Natural killer cell (primary cell): ENCODE data around the gene CADM2. TPM values are rescaled to one million over a fixed set of nuclear protein-coding genes. Genes with fewer than 3 reads are reported as not detected.

Experiments
- ATAC-seq, 3 donors: fragments of 150-1000 bp in 2 of 3; fragments of 200-7000 bp in 1 of 3; cut with Tn5 transposase; 1 replicate in 1 of 3; 2 replicates in 2 of 3; pipeline ENCODE4 v1.10.0; 2021; ENCODE audit warnings: mild to moderate bottlenecking in 2 of 3, moderate library complexity in 2 of 3
- DNase-seq, 2 donors: peaks; one replicate each; pipeline versions ENCODE4 v3.0.0 to v3.0.0-alpha.2; 2013 to 2021; ENCODE audit warnings: mixed read lengths in 1 of 2
- H3K27ac ChIP-seq: one replicate; pipeline ENCODE4 v1.5.1; 2013; ENCODE audit warnings: mild to moderate bottlenecking, low read length
- H3K27me3 ChIP-seq: one replicate; pipeline ENCODE4 v1.6.1; 2013; ENCODE audit warnings: low read length; ENCODE audit not compliant: control insufficient read depth, insufficient read depth
- H3K36me3 ChIP-seq: one replicate; pipeline ENCODE4 v1.6.1; 2013; ENCODE audit warnings: low read length; ENCODE audit not compliant: control insufficient read depth, insufficient read depth
- H3K4me1 ChIP-seq: one replicate; pipeline ENCODE4 v1.6.1; 2013; ENCODE audit warnings: low read length; ENCODE audit not compliant: control insufficient read depth, insufficient read depth
- H3K4me3 ChIP-seq: one replicate; pipeline ENCODE4 v1.5.1; 2013; ENCODE audit warnings: low read length
- H3K9me3 ChIP-seq: one replicate; pipeline ENCODE4 v1.6.1; 2013; ENCODE audit warnings: low read length; ENCODE audit not compliant: control insufficient read depth, insufficient read depth
- H3K27ac Mint-ChIP-seq, 2 donors: one replicate each; pipeline ENCODE4 v1.8.0; 2022; ENCODE audit warnings: mild to moderate bottlenecking in 2 of 2, mixed read lengths in 2 of 2, moderate library complexity in 1 of 2
- H3K27me3 Mint-ChIP-seq, 2 donors: one replicate each; pipeline ENCODE4 v1.8.0; 2022; ENCODE audit warnings: low read depth in 2 of 2, mixed read lengths in 2 of 2
- H3K36me3 Mint-ChIP-seq: one replicate; pipeline ENCODE4 v1.8.0; 2022; ENCODE audit warnings: mixed read lengths
- H3K4me1 Mint-ChIP-seq, 2 donors: one replicate each; pipeline ENCODE4 v1.8.0; 2022; ENCODE audit warnings: mixed read lengths in 2 of 2
- H3K4me3 Mint-ChIP-seq: one replicate; pipeline ENCODE4 v1.8.0; 2022; ENCODE audit warnings: mild to moderate bottlenecking, moderate library complexity, mixed read lengths
- H3K9me3 Mint-ChIP-seq, 2 donors: one replicate each; pipeline ENCODE4 v1.8.0; 2022; ENCODE audit warnings: mixed read lengths in 2 of 2
- WGBS: methylation state at CpG from one replicate; pipeline ENCODE4 v1.1.7; 2013; ENCODE audit warnings: missing lambda C conversion rate; ENCODE audit not compliant: insufficient coverage; 5-methylcytosine and 5-hydroxymethylcytosine counted together
- intact Hi-C: fragments of 100-400 bp; cut with micrococcal nuclease; formaldehyde crosslinking; loops from one replicate; pipeline ENCODE4 v1.14.2; 2022
- total RNA-seq, 4 donors: library from RNA; stranded (reverse); fragments of 120-200 nt in 1 of 4; gene quantifications; one replicate each; pipeline versions ENCODE4 v1.2.3 to v1.2.4, GENCODE V29; 2013 to 2022
- TF ChIP-seq, protein P1 (sequence below): fragments of 200-600 bp; IDR thresholded peaks from one replicate; pipeline ENCODE4 v1.8.0; 2022; ENCODE audit warnings: antibody characterized with exemption

The CADM2 gene
- total RNA-seq, 3 donors from 2014 or later (not counting 1 experiment from before 2014, with no cell fraction given) = 0.07 TPM; not detected in 2

DNA sequence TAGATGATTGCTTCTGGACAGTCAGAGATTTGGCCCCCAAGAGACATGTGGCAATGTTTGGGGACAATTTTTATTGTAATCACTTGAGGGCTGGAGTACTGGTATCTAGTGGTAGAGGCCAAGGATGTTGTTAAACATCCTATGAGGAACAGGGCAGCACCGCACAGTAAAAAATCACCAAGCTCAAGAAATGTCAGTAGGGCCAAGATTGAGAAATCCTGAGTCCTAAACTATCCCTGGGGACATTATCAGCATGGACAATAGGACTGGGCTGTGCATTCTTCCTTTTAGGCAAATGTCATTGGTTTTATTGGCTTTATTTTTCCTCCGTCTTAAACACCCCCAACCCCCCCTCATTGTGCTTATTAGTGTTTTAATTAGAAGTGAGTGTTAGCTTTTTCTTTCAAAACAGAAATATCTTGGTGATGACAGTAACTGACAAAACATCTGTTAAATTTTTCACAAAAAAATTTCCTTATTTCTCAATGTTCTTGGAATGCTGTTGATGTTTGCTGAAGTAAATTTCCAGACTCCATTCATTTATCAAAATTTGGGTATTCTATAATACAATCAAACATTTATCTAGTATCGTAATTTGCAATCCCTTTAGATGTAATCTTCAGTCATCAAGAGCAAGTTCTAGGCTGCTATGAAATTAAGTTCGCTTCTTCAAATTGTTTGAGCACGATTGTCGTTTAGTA lies 1087.8 kb downstream of the CADM2 start:
- no peak overlapping the region for H3K27ac ChIP-seq
- Mint-ChIP-seq H3K4me3 (no peak overlapping the region), H3K36me3 (no peaks in the 10 kb centered on the region), H3K27ac (no peak overlapping the region), H3K9me3 (peaks cover 9 to 15% of the 10 kb centered on the region in 2 donors), H3K27me3 (no peaks in the 10 kb centered on the region), H3K4me1 (no peaks in the 10 kb centered on the region)
- intact Hi-C loops = no loop called here
- H3K27me3 ChIP-seq = no peaks in the 10 kb centered on the region
- no peak overlapping the region for H3K4me3 ChIP-seq
- no peaks in the 10 kb centered on the region for H3K4me1 ChIP-seq
- TF ChIP-seq, protein P1, sequence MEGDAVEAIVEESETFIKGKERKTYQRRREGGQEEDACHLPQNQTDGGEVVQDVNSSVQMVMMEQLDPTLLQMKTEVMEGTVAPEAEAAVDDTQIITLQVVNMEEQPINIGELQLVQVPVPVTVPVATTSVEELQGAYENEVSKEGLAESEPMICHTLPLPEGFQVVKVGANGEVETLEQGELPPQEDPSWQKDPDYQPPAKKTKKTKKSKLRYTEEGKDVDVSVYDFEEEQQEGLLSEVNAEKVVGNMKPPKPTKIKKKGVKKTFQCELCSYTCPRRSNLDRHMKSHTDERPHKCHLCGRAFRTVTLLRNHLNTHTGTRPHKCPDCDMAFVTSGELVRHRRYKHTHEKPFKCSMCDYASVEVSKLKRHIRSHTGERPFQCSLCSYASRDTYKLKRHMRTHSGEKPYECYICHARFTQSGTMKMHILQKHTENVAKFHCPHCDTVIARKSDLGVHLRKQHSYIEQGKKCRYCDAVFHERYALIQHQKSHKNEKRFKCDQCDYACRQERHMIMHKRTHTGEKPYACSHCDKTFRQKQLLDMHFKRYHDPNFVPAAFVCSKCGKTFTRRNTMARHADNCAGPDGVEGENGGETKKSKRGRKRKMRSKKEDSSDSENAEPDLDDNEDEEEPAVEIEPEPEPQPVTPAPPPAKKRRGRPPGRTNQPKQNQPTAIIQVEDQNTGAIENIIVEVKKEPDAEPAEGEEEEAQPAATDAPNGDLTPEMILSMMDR = no peak
- H3K36me3 ChIP-seq = no peaks in the 10 kb centered on the region
- H3K9me3 ChIP-seq = peaks cover 8% of the 10 kb centered on the region
- DNase-seq (no peak), ATAC-seq (no peak)
- WGBS = 87% methylated on average over 3 of the region's 6 CpGs

DNA sequence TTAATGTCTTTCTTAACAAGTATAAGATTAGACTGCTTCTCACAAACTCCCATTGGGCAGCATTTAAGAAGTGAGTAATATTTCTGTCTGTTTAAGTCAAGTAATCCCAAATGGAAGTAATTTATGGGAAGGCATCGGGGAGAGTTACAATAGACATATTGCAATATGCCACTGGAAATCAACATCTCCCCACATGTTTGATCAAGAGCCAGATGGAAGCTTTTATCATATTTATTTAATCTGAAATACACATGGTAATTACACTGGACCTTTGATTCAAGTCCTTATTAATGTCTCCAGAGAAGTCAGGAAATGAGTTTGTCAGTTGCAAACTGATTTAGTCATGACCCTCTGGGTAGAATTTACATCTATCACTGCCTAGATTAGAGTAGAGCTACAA lies 1088.4 kb downstream of the CADM2 start:
- no peak overlapping the region for H3K27ac ChIP-seq
- ATAC-seq (no peak), DNase-seq (no peak)
- TF ChIP-seq, protein P1 = no peak
- no CpG with 5 or more reads among the region's 1 CpG for WGBS
- Mint-ChIP-seq H3K4me1 (no peaks in the 10 kb centered on the region), H3K4me3 (no peak overlapping the region), H3K9me3 (peaks cover 4 to 10% of the 10 kb centered on the region in 2 donors), H3K27ac (no peak overlapping the region), H3K27me3 (no peaks in the 10 kb centered on the region), H3K36me3 (no peaks in the 10 kb centered on the region)
- H3K9me3 ChIP-seq = peaks cover 8% of the 10 kb centered on the region
- intact Hi-C loops = no loop called here
- no peak overlapping the region for H3K4me3 ChIP-seq
- no peaks in the 10 kb centered on the region for H3K27me3 ChIP-seq
- no peaks in the 10 kb centered on the region for H3K36me3 ChIP-seq
- no peaks in the 10 kb centered on the region for H3K4me1 ChIP-seq

DNA sequence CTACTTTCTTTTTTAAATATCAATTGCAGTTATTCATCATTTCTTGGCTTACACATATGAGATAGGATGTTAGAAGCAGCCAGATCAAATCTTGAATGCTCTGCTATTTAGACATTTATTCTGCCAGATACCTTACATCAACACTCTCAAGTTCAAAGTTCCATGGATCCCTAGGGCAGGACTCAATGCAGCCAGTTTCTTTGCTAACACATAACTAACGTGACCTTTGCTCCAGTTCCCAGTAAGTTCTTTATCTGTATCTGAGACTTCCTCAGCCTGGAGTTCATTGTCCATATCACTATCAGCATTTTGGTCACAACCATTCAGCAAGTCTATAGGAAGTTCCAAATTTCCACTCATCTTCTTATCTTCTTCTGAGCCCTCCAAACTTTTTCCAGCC lies 1092.3 kb downstream of the CADM2 start:
- Mint-ChIP-seq H3K27ac (no peak overlapping the region), H3K9me3 (peaks cover 6 to 15% of the 10 kb centered on the region in 2 donors), H3K4me3 (no peak overlapping the region), H3K27me3 (no peaks in the 10 kb centered on the region), H3K4me1 (no peaks in the 10 kb centered on the region), H3K36me3 (no peaks in the 10 kb centered on the region)
- no peaks in the 10 kb centered on the region for H3K27me3 ChIP-seq
- ATAC-seq = no peak
- TF ChIP-seq, protein P1 = no peak
- peaks cover 8% of the 10 kb centered on the region for H3K9me3 ChIP-seq
- 72% methylated on average over 1 of the region's 1 CpG for WGBS
- no peaks in the 10 kb centered on the region for H3K36me3 ChIP-seq
- H3K4me1 ChIP-seq = no peaks in the 10 kb centered on the region
- no peak overlapping the region for H3K27ac ChIP-seq
- no peak overlapping the region for H3K4me3 ChIP-seq
- DNase-seq = no peak
- intact Hi-C loops = no loop called here

DNA sequence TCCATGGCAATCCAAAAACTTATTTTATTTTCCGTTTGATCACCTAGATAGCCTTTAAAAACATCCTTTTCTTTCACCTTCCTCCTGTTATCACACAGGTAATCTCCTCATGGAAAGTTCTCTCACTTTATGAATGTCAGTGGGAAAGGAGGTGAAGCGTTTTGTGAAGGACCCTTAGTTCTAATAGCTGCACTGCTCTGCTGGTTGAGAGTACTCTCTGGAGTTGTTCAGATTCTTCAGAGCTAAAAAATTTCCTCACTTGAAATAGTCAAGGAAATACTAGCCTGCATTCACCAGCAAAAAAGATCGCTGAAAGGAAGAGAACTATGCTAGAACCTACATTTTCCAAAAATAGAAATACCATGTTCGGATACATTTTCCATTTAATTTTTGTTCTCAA lies 1097.2 kb downstream of the CADM2 start:
- no peaks in the 10 kb centered on the region for H3K4me1 ChIP-seq
- TF ChIP-seq, protein P1 = no peak
- DNase-seq (no peak), ATAC-seq (no peak)
- H3K4me1 Mint-ChIP-seq = no peaks in the 10 kb centered on the region
- H3K4me3 ChIP-seq = no peak overlapping the region
- no peak overlapping the region for H3K4me3 Mint-ChIP-seq
- H3K36me3 Mint-ChIP-seq = no peaks in the 10 kb centered on the region
- H3K27ac ChIP-seq = no peak overlapping the region
- H3K27ac Mint-ChIP-seq = no peak overlapping the region
- H3K36me3 ChIP-seq = no peaks in the 10 kb centered on the region
- H3K9me3 ChIP-seq = no peaks in the 10 kb centered on the region
- 72% methylated on average over 3 of the region's 4 CpGs for WGBS
- no peaks in the 10 kb centered on the region for H3K27me3 Mint-ChIP-seq
- H3K27me3 ChIP-seq = no peaks in the 10 kb centered on the region
- peaks cover 6% of the 10 kb centered on the region in 2 donors for H3K9me3 Mint-ChIP-seq
- intact Hi-C loops = no loop called here
